ENCODE measurements around the gene CDKN2C.
"Not testable (repeated sequence)": the region's sequence is repeated elsewhere in the genome, so short reads cannot be mapped to it uniquely, and the experiment has no call there.

DNA sequence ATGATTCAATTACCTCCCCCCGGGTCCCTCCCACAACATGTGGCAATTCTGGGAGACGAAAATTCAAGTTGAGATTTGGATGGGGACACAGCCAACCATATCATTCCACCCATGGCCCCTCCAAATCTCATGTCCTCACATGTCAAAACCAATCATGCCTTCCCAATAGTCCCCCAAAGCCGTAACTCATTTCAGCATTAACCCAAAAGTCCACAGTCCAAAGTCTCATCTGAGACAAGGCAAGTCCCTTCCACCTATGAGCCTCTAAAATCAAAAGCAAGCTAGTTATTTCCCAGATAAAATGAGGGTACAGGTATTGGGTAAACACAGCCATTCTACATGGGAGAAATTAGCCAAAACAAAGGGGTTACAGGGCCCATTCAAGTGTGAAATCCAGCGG, 38.0 kb upstream of the CDKN2C start:
- TF ChIP-seq, protein P1, sequence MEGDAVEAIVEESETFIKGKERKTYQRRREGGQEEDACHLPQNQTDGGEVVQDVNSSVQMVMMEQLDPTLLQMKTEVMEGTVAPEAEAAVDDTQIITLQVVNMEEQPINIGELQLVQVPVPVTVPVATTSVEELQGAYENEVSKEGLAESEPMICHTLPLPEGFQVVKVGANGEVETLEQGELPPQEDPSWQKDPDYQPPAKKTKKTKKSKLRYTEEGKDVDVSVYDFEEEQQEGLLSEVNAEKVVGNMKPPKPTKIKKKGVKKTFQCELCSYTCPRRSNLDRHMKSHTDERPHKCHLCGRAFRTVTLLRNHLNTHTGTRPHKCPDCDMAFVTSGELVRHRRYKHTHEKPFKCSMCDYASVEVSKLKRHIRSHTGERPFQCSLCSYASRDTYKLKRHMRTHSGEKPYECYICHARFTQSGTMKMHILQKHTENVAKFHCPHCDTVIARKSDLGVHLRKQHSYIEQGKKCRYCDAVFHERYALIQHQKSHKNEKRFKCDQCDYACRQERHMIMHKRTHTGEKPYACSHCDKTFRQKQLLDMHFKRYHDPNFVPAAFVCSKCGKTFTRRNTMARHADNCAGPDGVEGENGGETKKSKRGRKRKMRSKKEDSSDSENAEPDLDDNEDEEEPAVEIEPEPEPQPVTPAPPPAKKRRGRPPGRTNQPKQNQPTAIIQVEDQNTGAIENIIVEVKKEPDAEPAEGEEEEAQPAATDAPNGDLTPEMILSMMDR (IDR thresholded peaks at IDR 0.05; ENCODE audit: insufficient read depth, low read length): not testable (repeated sequence)
- not testable (repeated sequence) for TF ChIP-seq POLR2AphosphoS5, GABPA (IDR thresholded peaks at IDR 0.05; ENCODE audit: low read depth)
- TF ChIP-seq, protein P2, sequence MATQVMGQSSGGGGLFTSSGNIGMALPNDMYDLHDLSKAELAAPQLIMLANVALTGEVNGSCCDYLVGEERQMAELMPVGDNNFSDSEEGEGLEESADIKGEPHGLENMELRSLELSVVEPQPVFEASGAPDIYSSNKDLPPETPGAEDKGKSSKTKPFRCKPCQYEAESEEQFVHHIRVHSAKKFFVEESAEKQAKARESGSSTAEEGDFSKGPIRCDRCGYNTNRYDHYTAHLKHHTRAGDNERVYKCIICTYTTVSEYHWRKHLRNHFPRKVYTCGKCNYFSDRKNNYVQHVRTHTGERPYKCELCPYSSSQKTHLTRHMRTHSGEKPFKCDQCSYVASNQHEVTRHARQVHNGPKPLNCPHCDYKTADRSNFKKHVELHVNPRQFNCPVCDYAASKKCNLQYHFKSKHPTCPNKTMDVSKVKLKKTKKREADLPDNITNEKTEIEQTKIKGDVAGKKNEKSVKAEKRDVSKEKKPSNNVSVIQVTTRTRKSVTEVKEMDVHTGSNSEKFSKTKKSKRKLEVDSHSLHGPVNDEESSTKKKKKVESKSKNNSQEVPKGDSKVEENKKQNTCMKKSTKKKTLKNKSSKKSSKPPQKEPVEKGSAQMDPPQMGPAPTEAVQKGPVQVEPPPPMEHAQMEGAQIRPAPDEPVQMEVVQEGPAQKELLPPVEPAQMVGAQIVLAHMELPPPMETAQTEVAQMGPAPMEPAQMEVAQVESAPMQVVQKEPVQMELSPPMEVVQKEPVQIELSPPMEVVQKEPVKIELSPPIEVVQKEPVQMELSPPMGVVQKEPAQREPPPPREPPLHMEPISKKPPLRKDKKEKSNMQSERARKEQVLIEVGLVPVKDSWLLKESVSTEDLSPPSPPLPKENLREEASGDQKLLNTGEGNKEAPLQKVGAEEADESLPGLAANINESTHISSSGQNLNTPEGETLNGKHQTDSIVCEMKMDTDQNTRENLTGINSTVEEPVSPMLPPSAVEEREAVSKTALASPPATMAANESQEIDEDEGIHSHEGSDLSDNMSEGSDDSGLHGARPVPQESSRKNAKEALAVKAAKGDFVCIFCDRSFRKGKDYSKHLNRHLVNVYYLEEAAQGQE (IDR thresholded peaks at IDR 0.05; ENCODE audit: insufficient replicate concordance, low read depth): not testable (repeated sequence)
